NCI-H2081 (cell line): ENCODE measurements around the gene KCP.

Experiments
- DNase-seq, 2 experiments: peaks; one replicate each; lab custom pipeline; 2025; lab: John Stamatoyannopoulos, UW

KCP gene

GRCh38 chr7:128873234-128873633, 37.3 kb downstream of the KCP start:
- DNase-seq, result no peak

- DNase-seq, result no peak
Observed at GRCh38 chr7:128872394-128872824, 38.1 kb downstream of the KCP start.

- DNase-seq, result no peak
Observed at GRCh38 chr7:128871050-128871449, 39.5 kb downstream of the KCP start.

GRCh38 chr7:128869944-128870285, 40.6 kb downstream of the KCP start:
- no peak for DNase-seq

- DNase-seq, result peak; percentile 67 to 82
Observed at GRCh38 chr7:128869138-128869943, 41.2 kb downstream of the KCP start.

GRCh38 chr7:128868624-128869137, 41.8 kb downstream of the KCP start:
- no peak for DNase-seq

- peak; percentile 78 to 82 for DNase-seq
Observed at GRCh38 chr7:128867842-128868623, 42.5 kb downstream of the KCP start.

GRCh38 chr7:128867241-128867640, 43.3 kb downstream of the KCP start:
- no peak for DNase-seq

GRCh38 chr7:128865996-128866877, 44.3 kb downstream of the KCP start:
- DNase-seq, result no peak

- DNase-seq, result no peak
Observed at GRCh38 chr7:128865303-128865702, 45.2 kb downstream of the KCP start.

GRCh38 chr7:128863433-128863989, 47.0 kb downstream of the KCP start:
- peak; percentile 50 to 78 for DNase-seq

- peak; percentile 99 for DNase-seq
Observed at GRCh38 chr7:128862571-128863432, 47.7 kb downstream of the KCP start, which contains the start of gene ATP6V1F. Gene ATP6V1F, plus strand, starts transcription at chr7:128862856. Its CDS starts 49 bp downstream, at chr7:128862905.

- DNase-seq, result no peak
Observed at GRCh38 chr7:128861957-128862570, 48.4 kb downstream of the KCP start.

- no peak for DNase-seq
Observed at GRCh38 chr7:128860158-128861073, 50.1 kb downstream of the KCP start.

GRCh38 chr7:128859232-128860157, 51.0 kb downstream of the KCP start:
- no peak for DNase-seq

GRCh38 chr7:128858380-128859231, 51.9 kb downstream of the KCP start:
- DNase-seq, result no peak
